MM.1S (cell line): Measurements from ENCODE around the gene CRACDL.

Experiments
- EZH2 ChIP-seq: fragments of 300-600 bp; sonication (generic); optimal IDR thresholded peaks from 2 replicates; pipeline ENCODE3; 2017; ENCODE audit warnings: low read depth, mild to moderate bottlenecking, antibody characterized with exemption, low read length, mixed read lengths
- EZH2phosphoT487 ChIP-seq: fragments of 300-600 bp; sonication (generic); IDR thresholded peaks from 2 replicates; pipeline ENCODE4 v1.6.1; 2018; ENCODE audit warnings: antibody characterized with exemption, low read length
- TF ChIP-seq, protein P1 (sequence below): fragments of 300-600 bp; sonication (generic); IDR thresholded peaks from 2 replicates; pipeline ENCODE4 v1.5.1; 2016; ENCODE audit warnings: antibody characterized with exemption, low read length, mixed read lengths

- TF ChIP-seq, protein P1, sequence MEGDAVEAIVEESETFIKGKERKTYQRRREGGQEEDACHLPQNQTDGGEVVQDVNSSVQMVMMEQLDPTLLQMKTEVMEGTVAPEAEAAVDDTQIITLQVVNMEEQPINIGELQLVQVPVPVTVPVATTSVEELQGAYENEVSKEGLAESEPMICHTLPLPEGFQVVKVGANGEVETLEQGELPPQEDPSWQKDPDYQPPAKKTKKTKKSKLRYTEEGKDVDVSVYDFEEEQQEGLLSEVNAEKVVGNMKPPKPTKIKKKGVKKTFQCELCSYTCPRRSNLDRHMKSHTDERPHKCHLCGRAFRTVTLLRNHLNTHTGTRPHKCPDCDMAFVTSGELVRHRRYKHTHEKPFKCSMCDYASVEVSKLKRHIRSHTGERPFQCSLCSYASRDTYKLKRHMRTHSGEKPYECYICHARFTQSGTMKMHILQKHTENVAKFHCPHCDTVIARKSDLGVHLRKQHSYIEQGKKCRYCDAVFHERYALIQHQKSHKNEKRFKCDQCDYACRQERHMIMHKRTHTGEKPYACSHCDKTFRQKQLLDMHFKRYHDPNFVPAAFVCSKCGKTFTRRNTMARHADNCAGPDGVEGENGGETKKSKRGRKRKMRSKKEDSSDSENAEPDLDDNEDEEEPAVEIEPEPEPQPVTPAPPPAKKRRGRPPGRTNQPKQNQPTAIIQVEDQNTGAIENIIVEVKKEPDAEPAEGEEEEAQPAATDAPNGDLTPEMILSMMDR: no peak
- TF ChIP-seq EZH2 (no peak), EZH2phosphoT487 (no peak)
Observed at GRCh38 chr2:98912221-98912851, 23.7 kb downstream of the CRACDL start.
